ENCODE data around the gene RNF103. TPM values are rescaled to one million over a fixed set of nuclear protein-coding genes. Genes with fewer than 3 reads are reported as not detected.
A peak's percentile ranks its signal among the peaks of the same experiment; 100 is the strongest.

Gene RNF103
- total RNA-seq, 1 donor from 2014 or later = 37.8 TPM

DNA sequence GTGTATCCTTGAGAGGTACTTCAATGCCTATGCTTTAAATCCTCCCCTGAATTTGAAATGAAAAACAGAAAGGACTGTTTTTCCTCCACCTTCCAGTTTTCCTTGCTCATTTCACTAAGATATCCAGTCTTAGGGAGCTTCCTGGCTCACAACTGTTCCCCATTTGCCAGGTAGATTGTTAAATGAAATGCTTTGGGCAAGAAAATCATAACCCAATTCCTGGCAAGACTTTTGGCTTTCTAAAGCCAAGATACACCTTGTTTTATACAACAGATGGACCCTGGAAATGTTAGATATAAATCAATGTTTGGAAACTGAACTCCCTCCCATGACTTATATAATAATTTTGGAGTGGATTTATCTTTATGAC lies 56.9 kb downstream of the RNF103 start:
- no peak for DNase-seq (ENCODE audit: low spot score)

DNA sequence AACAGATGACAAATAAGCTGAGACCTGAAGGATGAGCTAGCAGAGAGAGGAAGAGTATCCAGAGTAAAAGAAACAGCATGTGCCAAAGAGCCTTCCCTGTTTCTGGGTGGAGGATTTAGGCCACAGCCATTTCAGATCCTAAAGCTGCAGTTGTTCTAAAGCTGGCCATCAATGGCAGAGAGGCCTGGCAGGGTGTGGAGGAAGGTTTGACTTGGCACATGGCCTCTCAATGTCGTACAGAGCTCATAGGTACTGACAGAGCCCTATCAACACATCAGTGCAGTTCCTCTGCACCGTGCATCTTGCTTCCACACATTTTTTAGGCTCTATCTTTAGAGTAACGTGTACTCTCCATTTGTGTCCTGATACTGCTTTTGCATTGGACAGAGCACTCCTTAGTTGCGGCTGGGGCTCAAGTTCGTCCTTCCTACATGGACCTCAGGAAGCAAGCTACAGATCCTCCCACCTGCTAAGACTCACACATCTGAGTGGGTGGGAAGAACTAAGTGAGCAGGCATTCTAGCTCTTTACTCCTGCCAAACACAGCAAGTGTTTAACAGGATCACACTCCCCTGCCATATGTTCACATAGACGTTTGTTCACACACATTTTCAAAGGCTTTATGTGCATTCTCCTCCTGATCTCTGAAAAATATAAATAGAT lies 57.4 kb downstream of the RNF103 start:
- no peak for DNase-seq (ENCODE audit: low spot score)

DNA sequence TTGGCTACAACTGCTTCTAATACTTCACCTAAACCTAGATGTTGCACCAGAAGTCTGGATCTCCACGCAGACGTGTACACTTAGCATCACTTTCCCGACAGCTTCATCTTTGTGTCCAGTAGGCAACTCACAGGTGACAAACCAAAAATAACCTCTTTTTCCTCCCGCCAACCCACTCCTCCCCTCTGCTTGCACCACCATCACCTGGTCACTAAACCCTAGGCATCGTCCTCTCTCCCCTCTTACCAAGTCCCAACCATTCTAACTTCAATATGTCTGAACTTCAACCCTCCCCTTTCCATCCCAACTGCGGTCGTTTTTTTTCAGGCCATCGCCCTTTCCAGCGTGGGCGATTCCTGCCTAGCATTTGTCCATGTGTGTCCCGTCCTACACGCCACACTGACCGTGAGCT lies 60.0 kb downstream of the RNF103 start:
- DNase-seq (ENCODE audit: low spot score) = no peak

DNA sequence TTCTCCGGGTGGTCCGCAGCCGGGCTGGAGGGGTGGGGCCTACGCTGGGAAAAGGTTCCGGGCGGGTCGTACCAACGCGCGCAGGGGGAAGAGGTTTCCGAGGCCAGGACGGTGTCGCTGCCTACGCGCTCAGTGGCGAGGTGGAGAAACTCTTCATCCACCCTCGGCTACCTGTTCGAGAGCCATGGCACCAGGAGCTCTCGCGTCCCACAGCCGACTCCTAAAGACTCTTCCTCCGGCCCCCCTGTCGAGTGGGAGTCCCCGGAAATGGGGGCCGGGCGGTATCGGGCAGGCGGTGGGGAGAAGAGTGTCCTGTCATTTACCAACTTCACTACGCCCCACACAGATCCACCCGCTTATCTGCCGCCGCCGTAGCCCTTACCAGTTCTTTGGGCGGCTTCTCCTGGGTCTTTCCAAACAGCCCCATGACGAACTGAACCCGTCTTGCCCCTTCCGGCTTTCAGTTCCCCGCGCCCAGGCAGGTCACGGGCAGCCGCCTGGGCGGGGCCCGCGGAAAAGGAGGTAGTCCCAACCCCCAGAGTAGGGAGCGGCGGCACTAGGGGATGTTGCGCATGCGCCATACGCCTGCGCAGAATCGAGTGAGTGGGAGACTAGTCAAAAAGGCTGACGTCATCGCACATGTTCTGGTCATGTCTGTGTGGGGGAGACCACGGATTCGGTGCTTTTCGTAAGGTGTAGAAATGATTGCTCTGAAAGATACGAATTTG lies 60.6 kb downstream of the RNF103 start, which contains the start of gene CHMP3:
TSS of gene CHMP3 (minus strand) at position 522 of the 728 bp plus-strand sequence. CDS start at position 427, 95 bp downstream.
- DNase-seq (ENCODE audit: low spot score) = peak; percentile 99

DNA sequence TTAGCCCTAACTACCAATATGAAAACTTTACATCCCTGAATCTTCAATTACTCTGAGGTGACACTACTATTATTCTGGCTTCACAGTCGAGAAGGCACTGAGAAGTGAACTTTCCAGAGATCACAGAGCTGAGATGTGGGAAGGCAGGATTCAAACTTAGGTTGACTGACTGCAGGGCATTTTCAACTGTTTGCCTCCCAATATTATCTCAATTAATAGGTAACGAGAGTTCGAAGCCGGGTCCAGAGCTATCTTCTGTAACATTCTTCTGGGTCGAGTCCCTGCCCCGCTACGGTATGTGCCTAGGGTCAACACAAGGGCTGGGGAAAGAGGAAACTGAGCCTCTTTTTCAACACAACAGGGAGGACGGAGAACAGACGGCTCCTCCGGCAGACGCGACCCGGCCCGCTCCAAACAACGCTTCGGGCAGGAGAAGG lies 61.2 kb downstream of the RNF103 start:
- no peak for DNase-seq (ENCODE audit: low spot score)

DNA sequence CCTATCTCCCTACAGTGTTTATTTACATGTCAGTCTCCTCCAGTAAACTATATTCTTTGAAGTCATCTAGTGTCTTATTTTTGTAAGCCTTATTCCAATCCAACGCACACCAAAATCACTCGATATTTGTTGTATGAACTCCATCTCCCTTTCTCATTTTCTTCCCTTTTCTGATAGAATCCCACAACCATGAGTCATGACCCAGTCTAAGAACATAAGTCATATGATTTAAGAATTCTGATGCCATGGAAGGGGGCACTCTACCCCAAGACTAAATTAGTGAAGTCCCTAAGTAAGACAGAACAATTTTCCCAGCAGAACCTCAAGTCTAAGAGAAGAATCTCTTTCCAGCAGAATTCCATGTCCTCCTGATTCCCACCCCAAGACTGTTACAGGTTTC lies 65.8 kb downstream of the RNF103 start:
- DNase-seq (ENCODE audit: low spot score) = no peak

DNA sequence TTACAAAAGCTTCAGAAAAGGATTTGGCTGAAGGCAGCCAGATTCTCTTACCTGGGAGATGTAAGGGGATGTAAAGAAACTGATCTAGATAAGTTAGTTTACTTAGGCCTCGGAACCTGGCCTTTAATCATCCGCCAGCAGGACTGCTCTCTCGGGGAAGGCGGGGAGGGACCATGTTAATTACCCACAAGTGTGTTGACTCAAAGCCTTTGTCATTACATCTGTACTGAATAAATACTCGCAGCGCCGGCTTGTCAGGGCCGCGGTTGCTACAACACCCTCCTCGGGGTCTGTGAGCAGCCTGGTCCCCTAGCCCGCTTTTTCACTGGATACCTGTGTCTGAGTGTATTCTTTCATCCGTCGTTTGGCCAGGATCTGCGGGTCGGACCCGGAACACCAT lies 67.2 kb downstream of the RNF103 start:
- DNase-seq (ENCODE audit: low spot score) = no peak

Other genes with a start within 250 kb of the RNF103 start
- 46.2 TPM for gene KDM3A, start 182.5 kb downstream of the RNF103 start, total RNA-seq (ENCODE audit: insufficient read depth, low replicate concordance)
- 121 TPM for gene CHMP3, start 60.4 kb downstream of the RNF103 start, total RNA-seq (ENCODE audit: insufficient read depth, low replicate concordance)
- gene RMND5A, start 96.4 kb upstream of the RNF103 start, total RNA-seq (ENCODE audit: insufficient read depth, low replicate concordance) = 36.1 TPM
- 10.6 TPM for gene CD8A, start 167.0 kb upstream of the RNF103 start, total RNA-seq (ENCODE audit: insufficient read depth, low replicate concordance)
- gene CD8B, start 238.0 kb upstream of the RNF103 start, total RNA-seq (ENCODE audit: insufficient read depth, low replicate concordance) = not detected